Right lobe of liver (tissue), 4 donors: ENCODE measurements around the gene CD177.
"Not testable (repeated sequence)": the region's sequence is repeated elsewhere in the genome, so short reads cannot be mapped to it uniquely, and the experiment has no call there.

Experiments used
- CTCF ChIP-seq, 4 donors: fragments of 200-600 bp in 3 of 4; fragments of 450-650 bp in 1 of 4; IDR thresholded peaks; one replicate each; pipeline versions ENCODE4 v1.5.1 to v1.8.0; 2016 to 2022; ENCODE audit warnings: antibody characterized with exemption in 4 of 4, mild to moderate bottlenecking in 2 of 4
- POLR2A ChIP-seq: fragments of 450-650 bp; IDR thresholded peaks from one replicate; pipeline ENCODE4 v1.6.1; 2017; ENCODE audit warnings: antibody characterized with exemption, mild to moderate bottlenecking
- donor health status: DM: no; HTN: no; CAD: no.
- donor health status: DM: no; HTN: no; CAD: no.
- donor health status: DM: no; HTN: yes; CAD: no.

- not testable (repeated sequence) for TF ChIP-seq CTCF (IDR thresholded peaks at IDR 0.05); POLR2A
Observed at GRCh38 chr19:43383254-43383653, 29.8 kb downstream of the CD177 start.
